HL-60 (cell line): ENCODE data around the gene ZFP64.

Experiments used
- CTCF ChIP-seq: IDR thresholded peaks from one replicate; pipeline ENCODE4 v1.5.1; 2011; ENCODE audit warnings: low read length, control low read depth, inconsistent platforms; ENCODE audit not compliant: insufficient read depth
- GABPA ChIP-seq: IDR thresholded peaks from 2 replicates; pipeline ENCODE4 v1.6.1; 2012; ENCODE audit warnings: low read depth
- POLR2AphosphoS5 ChIP-seq: IDR thresholded peaks from 2 replicates; pipeline ENCODE4 v1.6.1; 2012; ENCODE audit warnings: low read depth
- TF ChIP-seq, protein P1 (sequence below): IDR thresholded peaks from 2 replicates; pipeline ENCODE4 v1.6.1; 2012; ENCODE audit warnings: low read depth; ENCODE audit not compliant: insufficient replicate concordance

DNA sequence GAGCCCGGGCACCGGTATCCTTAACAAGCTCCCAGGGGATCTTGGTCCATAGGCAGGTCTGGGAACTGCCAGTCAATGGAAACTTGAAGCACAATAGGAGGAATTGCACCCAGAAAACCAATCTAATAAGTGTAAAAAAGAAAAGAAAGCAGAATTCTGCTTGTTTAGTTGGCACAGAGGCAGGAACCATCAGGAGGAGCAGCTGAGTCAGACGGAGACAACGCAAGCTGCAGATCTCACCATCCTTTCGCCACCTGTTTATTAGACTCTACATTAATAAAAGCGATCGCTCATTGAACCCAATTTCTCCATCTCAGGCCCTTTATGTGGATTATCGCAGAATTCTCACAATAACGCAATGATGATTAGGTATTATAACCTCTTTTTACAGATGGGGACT lies 9.8 kb downstream of the ZFP64 start:
- TF ChIP-seq CTCF (no peak), POLR2AphosphoS5 (no peak), GABPA (no peak)
- TF ChIP-seq, protein P1, sequence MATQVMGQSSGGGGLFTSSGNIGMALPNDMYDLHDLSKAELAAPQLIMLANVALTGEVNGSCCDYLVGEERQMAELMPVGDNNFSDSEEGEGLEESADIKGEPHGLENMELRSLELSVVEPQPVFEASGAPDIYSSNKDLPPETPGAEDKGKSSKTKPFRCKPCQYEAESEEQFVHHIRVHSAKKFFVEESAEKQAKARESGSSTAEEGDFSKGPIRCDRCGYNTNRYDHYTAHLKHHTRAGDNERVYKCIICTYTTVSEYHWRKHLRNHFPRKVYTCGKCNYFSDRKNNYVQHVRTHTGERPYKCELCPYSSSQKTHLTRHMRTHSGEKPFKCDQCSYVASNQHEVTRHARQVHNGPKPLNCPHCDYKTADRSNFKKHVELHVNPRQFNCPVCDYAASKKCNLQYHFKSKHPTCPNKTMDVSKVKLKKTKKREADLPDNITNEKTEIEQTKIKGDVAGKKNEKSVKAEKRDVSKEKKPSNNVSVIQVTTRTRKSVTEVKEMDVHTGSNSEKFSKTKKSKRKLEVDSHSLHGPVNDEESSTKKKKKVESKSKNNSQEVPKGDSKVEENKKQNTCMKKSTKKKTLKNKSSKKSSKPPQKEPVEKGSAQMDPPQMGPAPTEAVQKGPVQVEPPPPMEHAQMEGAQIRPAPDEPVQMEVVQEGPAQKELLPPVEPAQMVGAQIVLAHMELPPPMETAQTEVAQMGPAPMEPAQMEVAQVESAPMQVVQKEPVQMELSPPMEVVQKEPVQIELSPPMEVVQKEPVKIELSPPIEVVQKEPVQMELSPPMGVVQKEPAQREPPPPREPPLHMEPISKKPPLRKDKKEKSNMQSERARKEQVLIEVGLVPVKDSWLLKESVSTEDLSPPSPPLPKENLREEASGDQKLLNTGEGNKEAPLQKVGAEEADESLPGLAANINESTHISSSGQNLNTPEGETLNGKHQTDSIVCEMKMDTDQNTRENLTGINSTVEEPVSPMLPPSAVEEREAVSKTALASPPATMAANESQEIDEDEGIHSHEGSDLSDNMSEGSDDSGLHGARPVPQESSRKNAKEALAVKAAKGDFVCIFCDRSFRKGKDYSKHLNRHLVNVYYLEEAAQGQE = no peak
